Mucosa of rectum (tissue), 2 donors: ENCODE data around the gene FOXF2.
A peak's percentile ranks its signal among the peaks of the same experiment; 100 is the strongest.
"Not testable (repeated sequence)": the region's sequence is repeated elsewhere in the genome, so short reads cannot be mapped to it uniquely, and the experiment has no call there.

ENCODE experiments used
- H3K27ac ChIP-seq, 2 donors: one replicate each; pipeline ENCODE4 v1.7.0; 2013; ENCODE audit warnings: inconsistent platforms in 2 of 2, low read depth in 2 of 2, low read length in 2 of 2
- H3K27me3 ChIP-seq, 2 donors: one replicate each; pipeline ENCODE4 v1.7.0; 2013; ENCODE audit warnings: low read length in 2 of 2; ENCODE audit not compliant: control insufficient read depth in 2 of 2, insufficient read depth in 2 of 2
- H3K36me3 ChIP-seq, 2 donors: one replicate each; pipeline ENCODE4 v1.7.0; 2013; ENCODE audit warnings: low read length in 2 of 2; ENCODE audit not compliant: control insufficient read depth in 2 of 2, insufficient read depth in 2 of 2
- H3K4me1 ChIP-seq, 2 donors: one replicate each; pipeline ENCODE4 v1.7.0; 2013; ENCODE audit warnings: low read length in 2 of 2, mild to moderate bottlenecking in 1 of 2; ENCODE audit not compliant: control insufficient read depth in 2 of 2, insufficient read depth in 2 of 2
- H3K4me3 ChIP-seq, 2 donors: one replicate each; pipeline ENCODE4 v1.7.0; 2013; ENCODE audit warnings: low read length in 2 of 2
- H3K9ac ChIP-seq, 2 donors: one replicate each; pipeline ENCODE4 v1.7.0; 2013; ENCODE audit warnings: low read length in 2 of 2, low read depth in 1 of 2, mild to moderate bottlenecking in 1 of 2
- H3K9me3 ChIP-seq, 2 donors: one replicate each; pipeline ENCODE4 v1.7.0; 2013; ENCODE audit warnings: low read length in 2 of 2; ENCODE audit not compliant: control insufficient read depth in 2 of 2
- donor health status: healthy.
- donor health status: Normal muscosa, but diverticular disease.

Gene FOXF2

GRCh38 chr6:1363298-1363697, 26.1 kb upstream of the FOXF2 start:
- H3K4me1 ChIP-seq, result peaks cover 0 to 2% of the 10 kb centered on the region in 2 donors
- no peak overlapping the region for H3K4me3 ChIP-seq
- peak overlapping the region in 1 of 2 donors; percentile 16 for H3K27ac ChIP-seq
- H3K36me3 ChIP-seq, result no peaks in the 10 kb centered on the region
- peaks cover 7 to 15% of the 10 kb centered on the region in 2 donors for H3K27me3 ChIP-seq
- H3K9ac ChIP-seq, result no peak overlapping the region
- no peaks in the 10 kb centered on the region for H3K9me3 ChIP-seq

- Histone ChIP-seq H3K4me3 (no peak overlapping the region), H3K36me3 (no peaks in the 10 kb centered on the region), H3K9ac (no peak overlapping the region), H3K27ac (peak overlapping the region; percentile 24 to 35), H3K4me1 (peaks cover 0 to 2% of the 10 kb centered on the region in 2 donors), H3K9me3 (no peaks in the 10 kb centered on the region), H3K27me3 (peaks cover 7 to 15% of the 10 kb centered on the region in 2 donors)
Observed at GRCh38 chr6:1363729-1364572, 25.4 kb upstream of the FOXF2 start.

GRCh38 chr6:1364791-1365190, 24.6 kb upstream of the FOXF2 start:
- peaks cover 7 to 15% of the 10 kb centered on the region in 2 donors for H3K27me3 ChIP-seq
- no peaks in the 10 kb centered on the region for H3K9me3 ChIP-seq
- peak overlapping the region; percentile 6 to 24 for H3K27ac ChIP-seq
- peaks cover 0 to 2% of the 10 kb centered on the region in 2 donors for H3K4me1 ChIP-seq
- no peak overlapping the region for H3K9ac ChIP-seq
- H3K36me3 ChIP-seq, result no peaks in the 10 kb centered on the region
- H3K4me3 ChIP-seq, result no peak overlapping the region

GRCh38 chr6:1365686-1366085, 23.7 kb upstream of the FOXF2 start:
- H3K9ac ChIP-seq, result no peak overlapping the region
- peaks cover 7 to 15% of the 10 kb centered on the region in 2 donors for H3K27me3 ChIP-seq
- no peaks in the 10 kb centered on the region for H3K36me3 ChIP-seq
- H3K9me3 ChIP-seq, result no peaks in the 10 kb centered on the region
- peaks cover 0 to 2% of the 10 kb centered on the region in 2 donors for H3K4me1 ChIP-seq
- no peak overlapping the region for H3K27ac ChIP-seq
- no peak overlapping the region for H3K4me3 ChIP-seq

GRCh38 chr6:1367771-1368170, 21.6 kb upstream of the FOXF2 start:
- Histone ChIP-seq H3K36me3 (no peaks in the 10 kb centered on the region), H3K27ac (no peak overlapping the region), H3K27me3 (peaks cover 10 to 18% of the 10 kb centered on the region in 2 donors), H3K9me3 (no peaks in the 10 kb centered on the region), H3K9ac (no peak overlapping the region), H3K4me3 (no peak overlapping the region), H3K4me1 (peaks cover 0 to 2% of the 10 kb centered on the region in 2 donors)

GRCh38 chr6:1368940-1369339, 20.4 kb upstream of the FOXF2 start:
- Histone ChIP-seq H3K4me3 (no peak overlapping the region), H3K27me3 (peaks cover 13% of the 10 kb centered on the region in 2 donors), H3K9ac (no peak overlapping the region), H3K9me3 (no peaks in the 10 kb centered on the region), H3K4me1 (no peaks in the 10 kb centered on the region), H3K36me3 (no peaks in the 10 kb centered on the region), H3K27ac (no peak overlapping the region)

GRCh38 chr6:1369695-1370094, 19.7 kb upstream of the FOXF2 start:
- not testable (repeated sequence) for H3K27ac ChIP-seq, H3K9ac ChIP-seq, H3K9me3 ChIP-seq, H3K4me1 ChIP-seq, H3K36me3 ChIP-seq, H3K4me3 ChIP-seq
- peaks cover 7 to 19% of the 10 kb centered on the region in 2 donors for H3K27me3 ChIP-seq

GRCh38 chr6:1371933-1372332, 17.4 kb upstream of the FOXF2 start:
- no peak overlapping the region for H3K4me3 ChIP-seq
- H3K27ac ChIP-seq, result no peak overlapping the region
- H3K36me3 ChIP-seq, result no peaks in the 10 kb centered on the region
- H3K9me3 ChIP-seq, result no peaks in the 10 kb centered on the region
- H3K9ac ChIP-seq, result no peak overlapping the region
- no peaks in the 10 kb centered on the region for H3K4me1 ChIP-seq
- peaks cover 11 to 30% of the 10 kb centered on the region in 2 donors for H3K27me3 ChIP-seq

GRCh38 chr6:1372690-1373089, 16.7 kb upstream of the FOXF2 start:
- Histone ChIP-seq H3K36me3 (no peaks in the 10 kb centered on the region), H3K9ac (no peak overlapping the region), H3K27ac (no peak overlapping the region), H3K9me3 (no peaks in the 10 kb centered on the region), H3K4me1 (no peaks in the 10 kb centered on the region), H3K4me3 (no peak overlapping the region), H3K27me3 (peaks cover 16 to 30% of the 10 kb centered on the region in 2 donors)

GRCh38 chr6:1376653-1377052, 12.7 kb upstream of the FOXF2 start:
- peaks cover 44 to 63% of the 10 kb centered on the region in 2 donors for H3K27me3 ChIP-seq
- H3K4me3 ChIP-seq, result no peak overlapping the region
- peaks cover 0 to 4% of the 10 kb centered on the region in 2 donors for H3K4me1 ChIP-seq
- no peaks in the 10 kb centered on the region for H3K9me3 ChIP-seq
- no peak overlapping the region for H3K9ac ChIP-seq
- H3K36me3 ChIP-seq, result no peaks in the 10 kb centered on the region
- H3K27ac ChIP-seq, result no peak overlapping the region
